ENCODE data around the gene HCN2. TPM values are rescaled to one million over a fixed set of nuclear protein-coding genes. Genes with fewer than 3 reads are reported as not detected.

The HCN2 gene
- total and polyA plus RNA-seq, 2 of the 8 experiments (the other 6 are each of a cell fraction or from before 2014, with no cell fraction given): 1.0 to 4.0 TPM

DNA sequence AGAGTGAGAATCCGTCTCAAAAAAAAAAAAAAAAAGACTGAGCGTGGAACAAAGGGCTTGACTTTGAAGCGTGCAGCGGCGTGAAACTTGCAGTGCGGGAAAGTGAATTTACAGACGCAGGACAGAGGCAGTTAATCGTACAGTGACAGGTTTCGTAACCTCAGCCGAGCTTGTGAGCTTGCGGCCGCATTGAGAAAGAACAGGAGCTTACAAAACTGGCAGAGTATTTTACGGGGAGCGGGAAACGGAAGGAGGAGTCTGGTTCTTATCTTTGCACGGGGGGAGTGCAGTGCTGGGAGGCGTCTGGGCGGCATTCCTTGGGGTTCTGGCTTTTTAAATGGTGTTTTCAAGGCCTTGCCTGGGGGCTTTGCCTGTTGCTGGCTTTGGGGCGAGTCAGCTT lies 23.3 kb upstream of the HCN2 start:
- POLR2A ChIA-PET (ENCODE audit: partially characterized antibody): interaction anchor here (0.9 to 3.2 kb wide), 6 partner anchors 9 to 45 kb away, joined by 3 to 15 read pairs (median 4); partner anchors contain the start of gene CDC34
- Histone ChIP-seq H2BK12ac (ENCODE audit: low read depth, low read length) (no peak overlapping the region), H3K27me3 (replicated peaks in 1 of 4; ENCODE audit: control insufficient read depth in 3 of 4, extremely low read depth in 1 of 4, insufficient read depth in 3 of 4, low read length in 3 of 4) (peaks cover 0 to 3% (median 0%) of the 10 kb centered on the region in 4 experiments; a peak in 1 of 7 replicates), H2BK5ac (ENCODE audit: low read depth, low read length) (no peak overlapping the region), H2BK20ac (ENCODE audit: low read length) (no peak overlapping the region), H3K9me3 (ENCODE audit: insufficient read depth in 2 of 2, low read depth in 1 of 2, low read length in 1 of 2) (peaks cover 0 to 5% of the 10 kb centered on the region in 2 experiments; a peak in 1 of 4 replicates), H3K4ac (replicated peaks; ENCODE audit: insufficient read length, low read depth, low read length) (no peak overlapping the region), H2BK15ac (ENCODE audit: low read length) (no peak overlapping the region), H4K5ac (ENCODE audit: insufficient read length, low read depth, low read length) (no peak overlapping the region), H3K27ac (ENCODE audit: low read depth, low read length) (no peak overlapping the region), H4K20me1 (replicated peaks in 1 of 2; ENCODE audit: control insufficient read depth in 1 of 2, insufficient read depth in 2 of 2, low read length in 2 of 2) (no peaks in the 10 kb centered on the region), H3K79me1 (ENCODE audit: low read depth, low read length) (no peaks in the 10 kb centered on the region), H4K8ac (ENCODE audit: extremely low read depth, insufficient read depth, low read length) (no peak overlapping the region), H3K4me1 (replicated peaks in 1 of 4; ENCODE audit: control insufficient read depth in 3 of 4, insufficient read depth in 4 of 4, low read length in 3 of 4) (peaks cover 0 to 8% (median 4%) of the 10 kb centered on the region in 4 experiments; a peak in 5 of 7 replicates), H2AK5ac (ENCODE audit: low read depth, low read length) (no peak overlapping the region), H3K9ac (replicated peaks in 1 of 4; ENCODE audit: extremely low read depth in 1 of 4, low read depth in 3 of 4, low read length in 3 of 4) (no peak overlapping the region), H3K4me3 (ENCODE audit: extremely low read depth in 1 of 4, insufficient read depth in 2 of 4, low read depth in 3 of 4, low read length in 4 of 4) (no peak overlapping the region), H3K4me2 (ENCODE audit: insufficient read depth in 1 of 2, low read depth in 2 of 2, low read length in 2 of 2) (no peak overlapping the region), H3K79me2 (ENCODE audit: control insufficient read depth in 1 of 2, insufficient read depth in 2 of 2, low read length in 2 of 2) (no peaks in the 10 kb centered on the region), H3K23me2 (ENCODE audit: low read depth, low read length) (peaks cover 5% of the 10 kb centered on the region; the same call in 1 of the 2 replicates), H2BK120ac (replicated peaks; ENCODE audit: low read depth, low read length) (no peak overlapping the region), H2AFZ (ENCODE audit: low read length) (no peak overlapping the region), H3K36me3 (ENCODE audit: control insufficient read depth in 2 of 4, insufficient read depth in 4 of 4, low read length in 3 of 4) (peaks cover 0 to 3% (median 0%) of the 10 kb centered on the region in 4 experiments; a peak in 2 of 8 replicates), H3K56ac (replicated peaks; ENCODE audit: insufficient read length, low read depth, low read length) (no peak overlapping the region), H3K14ac (ENCODE audit: insufficient read length) (no peak overlapping the region), H4K91ac (replicated peaks; ENCODE audit: insufficient read length, low read length) (no peak overlapping the region), H3K18ac (ENCODE audit: extremely low read depth, low read length) (no peak overlapping the region), H3K23ac (ENCODE audit: insufficient read length) (no peak overlapping the region)
- CTCF ChIA-PET (ENCODE audit: partially characterized antibody): interaction anchor here (1.3 to 1.9 kb wide), 2 partner anchors 33 to 55 kb away, joined by 3 to 4 read pairs; no protein-coding TSS in a partner anchor
- no peak for FAIRE-seq
- DNase-seq (ENCODE audit: low read depth in 1 of 2, low spot score in 2 of 2): no peak
- 93% methylated on average over 14 of the region's 19 CpGs; no CpG with 5 or more reads in 1 of the 2 experiments for WGBS, 2 experiments (ENCODE audit: extremely low coverage in 1 of 2, insufficient coverage in 1 of 2, insufficient read length in 1 of 2, insufficient replicate concordance in 2 of 2, low coverage in 1 of 2, low lambda C conversion rate in 2 of 2, missing lambda C conversion rate in 1 of 2)
- TF ChIP-seq JUND (IDR thresholded peaks at IDR 0.05; ENCODE audit: low read length) (no peak), POU5F1 (IDR thresholded peaks at IDR 0.05; ENCODE audit: low read depth, low read length) (no peak)
